HEK293T (cell line): ENCODE results near the gene FCAMR.

Experiments
- BHLHE40 ChIP-seq: fragments of 450-650 bp; IDR thresholded peaks from 2 replicates; pipeline ENCODE4 v1.6.1; 2016; ENCODE audit warnings: mild to moderate bottlenecking, moderate library complexity, borderline replicate concordance
- FOXA1 ChIP-seq: fragments of 450-650 bp; IDR thresholded peaks from 2 replicates; pipeline ENCODE4 v1.6.1; 2016; ENCODE audit warnings: mild to moderate bottlenecking
- LEF1 ChIP-seq: fragments of 450-650 bp; IDR thresholded peaks from 2 replicates; pipeline ENCODE4 v1.6.1; 2017; ENCODE audit warnings: mild to moderate bottlenecking, borderline replicate concordance
- ZNF384 ChIP-seq: fragments of 450-650 bp; IDR thresholded peaks from 2 replicates; pipeline ENCODE4 v1.6.1; 2016

- TF ChIP-seq BHLHE40 (no peak), ZNF384 (no peak), FOXA1 (no peak), LEF1 (no peak)
These were observed 57.7 kb downstream of the FCAMR start for GRCh38 chr1:206912445-206913095.
